ENCODE measurements around the gene ID3.

ID3 gene

GRCh38 chr1:23524716-23525401 is 34.4 kb downstream of the ID3 start:
- no peak for DNase-seq

- no peak for DNase-seq
Observed at GRCh38 chr1:23524163-23524562, 35.1 kb downstream of the ID3 start.

GRCh38 chr1:23522244-23522982 is 36.9 kb downstream of the ID3 start:
- no peak for DNase-seq

GRCh38 chr1:23521588-23521987 is 37.7 kb downstream of the ID3 start:
- DNase-seq, result no peak

- DNase-seq, result no peak
Observed at GRCh38 chr1:23517581-23517980, 41.7 kb downstream of the ID3 start.

- no peak for DNase-seq
Observed at GRCh38 chr1:23515905-23516304, 43.4 kb downstream of the ID3 start.

GRCh38 chr1:23514111-23514679 is 45.1 kb downstream of the ID3 start:
- no peak for DNase-seq

- no peak for DNase-seq
Observed at GRCh38 chr1:23509896-23510295, 49.4 kb downstream of the ID3 start.
